ENCODE measurements around the gene OSBPL6.
A peak's percentile ranks its signal among the peaks of the same experiment; 100 is the strongest.

The OSBPL6 gene

GRCh38 chr2:178359192-178359912, 165.0 kb downstream of the OSBPL6 start:
- no peak for DNase-seq (ENCODE audit: low spot score)

- DNase-seq (ENCODE audit: low spot score) = no peak
These were observed 167.3 kb downstream of the OSBPL6 start for GRCh38 chr2:178361588-178361987.

DNA sequence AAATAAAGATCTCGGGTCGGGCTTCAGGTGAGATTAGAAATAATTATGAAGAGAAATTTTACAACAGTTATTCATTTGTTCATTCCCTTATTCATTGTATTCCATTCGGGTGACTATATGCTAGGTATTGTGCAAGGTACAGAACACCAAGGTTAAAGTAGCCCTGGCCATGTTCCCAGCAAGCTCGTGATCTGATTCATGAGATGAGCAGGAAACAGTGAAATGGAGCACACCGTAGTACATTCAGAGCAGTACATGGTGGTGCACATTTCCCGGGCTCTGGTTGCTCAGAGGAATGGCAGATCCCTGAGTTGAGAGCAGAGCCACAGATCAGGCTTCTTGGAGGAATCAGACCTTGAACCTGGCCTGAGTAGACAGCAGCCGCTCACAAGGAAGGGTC, 168.9 kb downstream of the OSBPL6 start:
- no peak for DNase-seq (ENCODE audit: low spot score)

DNA sequence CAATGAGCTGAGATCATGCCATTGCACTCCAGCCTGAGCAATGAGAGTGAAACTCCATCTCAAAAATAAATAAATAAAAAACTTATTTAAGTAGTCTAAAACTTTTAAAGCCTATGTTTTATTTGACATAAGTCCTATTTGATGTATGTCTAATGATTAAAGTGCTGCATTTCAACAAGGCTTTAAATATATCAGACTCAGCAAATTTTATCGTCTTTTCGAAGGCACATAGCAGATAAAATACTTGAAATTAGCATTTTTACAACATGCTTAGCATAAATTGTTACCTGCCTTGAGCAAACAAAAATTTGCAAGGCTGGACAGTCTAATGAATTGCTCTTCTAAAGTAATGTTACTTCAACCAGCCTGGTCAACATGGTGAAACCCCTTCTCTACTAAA, 170.8 kb downstream of the OSBPL6 start:
- no peak for DNase-seq (ENCODE audit: low spot score)

DNA sequence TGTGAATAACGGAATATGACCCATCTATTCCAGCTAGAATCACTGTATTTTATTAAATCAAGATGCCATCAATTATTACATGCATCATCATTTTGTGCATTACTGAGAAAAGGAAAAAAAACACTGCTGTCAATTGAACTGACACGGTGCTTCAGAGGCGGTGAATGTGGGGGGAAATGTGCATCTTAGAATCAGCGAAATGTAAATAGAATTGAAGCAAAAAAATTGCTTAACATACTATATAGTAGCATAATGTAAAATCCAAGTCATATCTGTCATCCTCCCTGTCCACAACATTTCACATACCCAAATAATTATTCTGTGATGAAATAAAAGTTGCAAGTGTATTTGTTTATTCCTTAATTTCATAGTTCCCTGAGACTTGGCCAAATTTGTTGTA, 172.1 kb downstream of the OSBPL6 start:
- DNase-seq (ENCODE audit: low spot score) = no peak

DNA sequence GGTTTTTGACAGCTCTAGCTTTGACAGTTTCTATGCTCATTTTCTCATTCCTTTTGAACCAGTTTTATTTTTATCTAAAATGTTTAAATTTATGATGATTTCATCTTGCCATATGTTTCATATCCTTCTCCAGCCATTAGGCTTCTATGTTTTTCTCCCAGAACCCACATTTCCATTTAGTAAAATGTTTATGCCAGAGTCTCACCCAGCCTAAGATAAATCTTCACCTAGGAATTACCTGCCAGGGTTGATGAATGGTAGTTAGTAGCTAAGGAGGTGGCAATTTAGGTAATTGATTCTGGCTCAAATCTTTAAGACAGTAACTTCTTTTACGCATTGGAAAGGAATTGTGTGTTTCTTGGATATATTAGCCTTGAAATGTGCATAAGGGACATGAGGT, 173.0 kb downstream of the OSBPL6 start:
- no peak for DNase-seq (ENCODE audit: low spot score)

- no peak for DNase-seq (ENCODE audit: low spot score)
These were observed 180.6 kb downstream of the OSBPL6 start for GRCh38 chr2:178374865-178375264.

- no peak for DNase-seq (ENCODE audit: low spot score)
These were observed 182.7 kb downstream of the OSBPL6 start for GRCh38 chr2:178377046-178377445.

GRCh38 chr2:178379162-178380004, 185.1 kb downstream of the OSBPL6 start:
- no peak for DNase-seq (ENCODE audit: low spot score)

DNA sequence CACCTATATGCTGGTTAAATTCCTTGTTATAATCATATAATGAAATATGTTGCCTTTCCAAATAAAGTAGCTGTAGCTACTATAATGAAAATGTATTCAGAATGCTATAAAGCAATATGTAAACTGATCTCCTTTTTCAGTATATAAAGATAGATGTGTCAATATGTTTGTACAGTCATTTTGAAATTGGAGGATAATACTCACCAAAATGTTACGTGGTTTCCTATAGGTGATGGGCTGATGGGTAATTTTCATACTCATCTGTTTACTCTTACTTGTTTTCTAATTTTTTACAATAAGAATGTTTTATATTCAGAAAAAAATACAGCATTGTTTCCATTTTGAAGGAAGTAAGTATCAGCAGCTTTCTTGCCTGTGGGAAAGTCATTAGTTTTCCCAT, 186.5 kb downstream of the OSBPL6 start:
- DNase-seq (ENCODE audit: low spot score) = no peak

DNA sequence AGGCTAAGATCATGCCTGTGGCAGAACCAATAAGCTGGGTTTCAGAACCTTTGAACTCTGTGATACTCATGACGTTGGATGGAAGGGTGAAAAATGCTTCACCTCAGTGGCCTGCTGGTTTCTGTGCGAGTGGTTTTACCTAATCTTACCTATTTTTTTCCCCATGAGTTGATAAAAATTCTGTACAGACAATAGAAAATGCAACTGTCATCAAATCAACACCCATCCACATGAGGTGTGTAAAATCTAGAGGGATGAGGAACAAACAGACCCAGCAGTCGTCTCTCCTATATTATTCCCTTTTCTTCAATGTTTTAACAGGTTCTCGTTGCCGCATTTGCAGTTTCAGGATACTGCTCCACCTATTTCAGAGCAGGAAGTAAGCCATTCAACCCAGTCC, 189.4 kb downstream of the OSBPL6 start:
- no peak for DNase-seq (ENCODE audit: low spot score)

DNA sequence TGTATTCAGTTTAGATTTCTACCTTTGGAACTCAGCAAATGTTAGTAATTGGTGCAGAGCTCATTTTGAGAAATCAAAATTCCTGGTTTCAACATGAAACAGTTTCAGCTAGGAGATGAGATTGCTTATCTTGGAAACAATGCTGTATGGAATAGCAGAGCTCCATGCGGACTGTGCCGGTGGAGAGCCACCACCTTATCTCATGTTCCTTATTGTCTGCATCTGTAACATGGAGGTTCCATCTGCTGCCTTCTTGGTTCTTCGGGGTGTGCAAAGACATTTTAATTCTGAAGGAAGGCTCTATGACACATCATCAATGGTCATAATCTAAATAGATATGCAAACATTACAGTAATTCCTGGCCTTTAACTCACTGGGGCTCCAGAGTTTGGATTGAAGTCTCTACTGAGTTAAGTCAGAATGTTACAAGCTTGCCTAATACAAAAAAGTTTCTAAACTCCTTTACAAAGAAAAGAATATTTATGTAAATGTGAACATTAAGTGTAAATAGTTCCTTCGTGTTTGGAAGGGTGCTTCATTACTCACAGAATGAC, 191.4 kb downstream of the OSBPL6 start:
- DNase-seq (ENCODE audit: low spot score) = no peak

DNA sequence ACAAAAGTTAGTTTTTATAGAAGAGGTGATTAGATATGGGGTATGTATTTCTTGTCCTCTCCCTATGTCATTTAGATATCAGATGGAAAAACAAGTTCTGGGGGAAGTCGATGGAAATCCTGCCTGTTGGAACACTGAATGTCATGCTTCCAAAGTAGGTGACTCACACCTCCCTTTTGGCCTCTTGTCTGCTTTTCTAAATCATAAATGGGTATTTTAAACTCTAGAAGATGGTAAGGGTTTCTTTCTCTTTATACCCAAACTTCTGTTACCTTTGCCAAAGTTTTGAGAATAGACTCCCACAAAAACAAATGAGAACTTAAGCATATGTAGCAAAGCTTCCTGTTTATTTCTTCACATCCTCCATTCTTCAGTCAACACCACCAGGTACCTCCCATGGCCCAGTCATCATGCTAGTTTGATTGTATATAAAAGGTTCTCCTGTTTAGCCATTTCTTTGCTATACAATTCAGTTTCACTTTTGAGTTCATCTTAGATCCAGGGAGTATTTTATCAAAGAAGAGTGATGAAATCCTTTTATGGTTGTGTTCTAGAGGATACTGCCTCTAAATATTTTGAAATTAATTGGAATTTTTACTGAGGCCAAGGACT, 192.8 kb downstream of the OSBPL6 start:
- DNase-seq (ENCODE audit: low spot score) = no peak

DNA sequence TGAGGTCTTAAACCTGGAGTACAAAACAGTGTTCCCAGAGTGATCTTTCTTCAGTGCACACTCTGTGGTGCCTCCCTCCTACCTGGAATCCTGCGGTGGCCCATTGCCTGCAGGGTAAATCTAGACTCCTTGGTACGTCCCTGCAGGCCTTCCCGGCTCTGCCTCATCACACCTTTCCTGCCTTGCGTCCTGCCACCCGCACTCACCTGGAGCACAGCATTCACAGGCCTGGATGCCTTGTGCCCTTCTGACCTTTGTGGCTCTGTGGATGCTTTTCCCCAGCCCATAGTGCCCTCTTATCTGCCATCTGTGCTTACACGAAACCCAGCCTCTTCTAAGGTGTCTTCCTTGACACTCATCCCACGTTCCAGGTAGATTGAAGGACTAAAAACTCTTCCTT, 194.0 kb downstream of the OSBPL6 start:
- no peak for DNase-seq (ENCODE audit: low spot score)

GRCh38 chr2:178391701-178392100, 197.4 kb downstream of the OSBPL6 start:
- DNase-seq (ENCODE audit: low spot score) = no peak

GRCh38 chr2:178392215-178392614, 197.9 kb downstream of the OSBPL6 start:
- DNase-seq (ENCODE audit: low spot score) = no peak

DNA sequence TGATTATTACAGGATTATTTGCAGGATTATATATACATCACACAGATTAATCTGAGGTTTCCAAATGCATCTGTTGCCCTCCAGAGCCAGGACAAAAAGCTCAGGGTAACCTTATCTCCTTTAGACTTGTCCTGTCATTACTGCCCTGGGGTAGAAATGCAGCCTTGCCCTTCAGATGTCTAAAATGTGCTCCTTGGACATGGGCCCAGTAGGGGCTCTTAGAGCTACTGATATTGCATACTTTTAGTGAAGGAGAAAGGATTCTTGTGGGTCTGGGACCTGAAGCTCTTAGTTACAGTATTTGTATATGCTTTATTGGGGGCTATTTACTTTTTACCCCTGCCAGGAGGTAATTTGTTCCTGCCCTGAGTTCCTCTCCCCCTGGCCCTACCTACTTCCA, 200.5 kb downstream of the OSBPL6 start:
- no peak for DNase-seq (ENCODE audit: low spot score)

- DNase-seq (ENCODE audit: low spot score) = no peak
These were observed 201.0 kb downstream of the OSBPL6 start for GRCh38 chr2:178395295-178395694.

GRCh38 chr2:178395941-178396570, 201.7 kb downstream of the OSBPL6 start:
- no peak for DNase-seq (ENCODE audit: low spot score)

GRCh38 chr2:178397002-178397605, 202.8 kb downstream of the OSBPL6 start:
- DNase-seq (ENCODE audit: low spot score) = peak; percentile 73

DNA sequence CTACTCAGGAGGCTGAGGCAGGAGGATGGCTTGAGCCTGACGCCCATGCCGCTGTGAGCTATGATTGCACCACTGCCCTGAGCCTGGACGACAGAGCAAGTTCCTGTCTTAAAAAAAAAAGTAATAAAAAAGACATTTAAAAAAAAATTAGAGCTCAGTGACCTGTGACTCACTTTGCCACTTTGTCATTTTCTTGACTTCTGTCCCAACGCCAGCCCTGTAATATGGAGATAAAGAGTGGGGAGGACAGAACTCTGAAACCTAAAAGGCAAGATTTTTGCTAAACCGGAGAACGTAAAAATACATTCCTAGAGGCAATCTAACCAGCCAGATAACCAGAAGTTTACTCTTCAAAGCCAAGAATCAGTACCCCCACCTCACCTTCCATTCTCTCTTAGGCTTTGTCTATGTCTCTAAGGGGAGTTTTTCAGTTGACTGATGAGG, 207.7 kb downstream of the OSBPL6 start:
- DNase-seq (ENCODE audit: low spot score) = no peak

Data from NAMALWA (cell line).